ENCODE results near the gene RNF213. TPM values are rescaled to one million over a fixed set of nuclear protein-coding genes. Genes with fewer than 3 reads are reported as not detected.
"Not testable (repeated sequence)": the region's sequence is repeated elsewhere in the genome, so short reads cannot be mapped to it uniquely, and the experiment has no call there.

Gene RNF213
- polyA plus RNA-seq, 1 donor (not counting 4 experiments of a cell fraction or from before 2014, with no cell fraction given) = 24.4 TPM

- Histone ChIP-seq H2AFZ (ENCODE audit: control insufficient read depth, low read length) (no peak overlapping the region), H3K36me3 (ENCODE audit: control insufficient read depth in 2 of 2, extremely low read depth in 1 of 2, insufficient read depth in 2 of 2, low read length in 2 of 2) (no peaks in the 10 kb centered on the region)
- dilution Hi-C loops (cut with MboI; ENCODE audit: extremely low pct_ligation_motif_present, low sequenced_read_pairs) = no loop called here
Observed at GRCh38 chr17:80402959-80403358, 142.3 kb downstream of the RNF213 start.

GRCh38 chr17:80406146-80406545, 145.5 kb downstream of the RNF213 start:
- Histone ChIP-seq H3K9me3 (ENCODE audit: control insufficient read depth, low read depth, low read length) (no peaks in the 10 kb centered on the region), H3K9ac (ENCODE audit: control insufficient read depth, extremely low read depth, insufficient read depth, low read length) (no peak overlapping the region), H3K27me3 (ENCODE audit: control insufficient read depth, extremely low read depth, insufficient read depth, low read length) (no peaks in the 10 kb centered on the region), H3K36me3 (ENCODE audit: control insufficient read depth in 2 of 2, extremely low read depth in 1 of 2, insufficient read depth in 2 of 2, low read length in 2 of 2) (no peaks in the 10 kb centered on the region), H3K4me1 (ENCODE audit: control insufficient read depth, extremely low read depth, insufficient read depth, low read length) (no peaks in the 10 kb centered on the region), H4K20me1 (ENCODE audit: control insufficient read depth, extremely low read depth, insufficient read depth, low read length) (no peaks in the 10 kb centered on the region), H3K9me1 (ENCODE audit: control insufficient read depth, extremely low read depth, insufficient read depth, low read length) (no peaks in the 10 kb centered on the region), H3K27ac (ENCODE audit: control insufficient read depth, insufficient read depth, low read length) (no peak overlapping the region), H3K4me3 (ENCODE audit: control insufficient read depth in 2 of 3, extremely low read depth in 1 of 3, insufficient read depth in 2 of 3, low read depth in 1 of 3, low read length in 3 of 3) (no peak overlapping the region), H2AFZ (ENCODE audit: control insufficient read depth, low read length) (no peak overlapping the region), H3K4me2 (ENCODE audit: control insufficient read depth, extremely low read depth, insufficient read depth, low read depth, low read length) (no peak overlapping the region), H3K79me2 (ENCODE audit: control insufficient read depth, insufficient read depth, low read length) (no peaks in the 10 kb centered on the region)
- dilution Hi-C loops (cut with MboI; ENCODE audit: extremely low pct_ligation_motif_present, low sequenced_read_pairs) = no loop called here
- FAIRE-seq (no peak), DNase-seq (ENCODE audit: low read depth, low spot score) (no peak)
- TF ChIP-seq EZH2 (IDR thresholded peaks at IDR 0.05; ENCODE audit: low read length) (no peak), CTCF (optimal IDR thresholded peaks at IDR 0.05 in 1 of 3, IDR thresholded peaks at IDR 0.05 in 1 of 3, conservative IDR thresholded peaks at IDR 0.05 in 1 of 3; ENCODE audit: extremely low read depth in 1 of 3, insufficient read depth in 2 of 3, low read length in 3 of 3) (no peak)

More at GRCh38 chr17:80402959-80403358, 142.3 kb downstream of the RNF213 start:
- no peak overlapping the region for H3K4me3 ChIP-seq (ENCODE audit: control insufficient read depth in 2 of 3, extremely low read depth in 1 of 3, insufficient read depth in 2 of 3, low read depth in 1 of 3, low read length in 3 of 3)
- no peak overlapping the region for H3K4me2 ChIP-seq (ENCODE audit: control insufficient read depth, extremely low read depth, insufficient read depth, low read depth, low read length)
- no peaks in the 10 kb centered on the region for H3K9me1 ChIP-seq (ENCODE audit: control insufficient read depth, extremely low read depth, insufficient read depth, low read length)
- no peaks in the 10 kb centered on the region for H4K20me1 ChIP-seq (ENCODE audit: control insufficient read depth, extremely low read depth, insufficient read depth, low read length)
- no peaks in the 10 kb centered on the region for H3K9me3 ChIP-seq (ENCODE audit: control insufficient read depth, low read depth, low read length)
- FAIRE-seq (no peak), DNase-seq (ENCODE audit: low read depth, low spot score) (no peak)
- H3K4me1 ChIP-seq (ENCODE audit: control insufficient read depth, extremely low read depth, insufficient read depth, low read length) = no peaks in the 10 kb centered on the region
- TF ChIP-seq CTCF (optimal IDR thresholded peaks at IDR 0.05 in 1 of 3, IDR thresholded peaks at IDR 0.05 in 1 of 3, conservative IDR thresholded peaks at IDR 0.05 in 1 of 3; ENCODE audit: extremely low read depth in 1 of 3, insufficient read depth in 2 of 3, low read length in 3 of 3) (no peak), EZH2 (IDR thresholded peaks at IDR 0.05; ENCODE audit: low read length) (no peak)
- no peaks in the 10 kb centered on the region for H3K79me2 ChIP-seq (ENCODE audit: control insufficient read depth, insufficient read depth, low read length)
- no peaks in the 10 kb centered on the region for H3K27me3 ChIP-seq (ENCODE audit: control insufficient read depth, extremely low read depth, insufficient read depth, low read length)
- no peak overlapping the region for H3K9ac ChIP-seq (ENCODE audit: control insufficient read depth, extremely low read depth, insufficient read depth, low read length)
- no peak overlapping the region for H3K27ac ChIP-seq (ENCODE audit: control insufficient read depth, insufficient read depth, low read length)

- dilution Hi-C loops (cut with MboI; ENCODE audit: extremely low pct_ligation_motif_present, low sequenced_read_pairs); DNase-seq (ENCODE audit: low read depth, low spot score); FAIRE-seq: not testable (repeated sequence)
Observed at GRCh38 chr17:80407917-80408316, 147.3 kb downstream of the RNF213 start.

More at GRCh38 chr17:80407917-80408316, 147.3 kb downstream of the RNF213 start:
- H3K4me3 ChIP-seq (ENCODE audit: control insufficient read depth in 2 of 3, extremely low read depth in 1 of 3, insufficient read depth in 2 of 3, low read depth in 1 of 3, low read length in 3 of 3); H3K27me3 ChIP-seq (ENCODE audit: control insufficient read depth, extremely low read depth, insufficient read depth, low read length); H3K4me1 ChIP-seq (ENCODE audit: control insufficient read depth, extremely low read depth, insufficient read depth, low read length); H3K27ac ChIP-seq (ENCODE audit: control insufficient read depth, insufficient read depth, low read length); H2AFZ ChIP-seq (ENCODE audit: control insufficient read depth, low read length); H3K4me2 ChIP-seq (ENCODE audit: control insufficient read depth, extremely low read depth, insufficient read depth, low read depth, low read length); H3K9me3 ChIP-seq (ENCODE audit: control insufficient read depth, low read depth, low read length); H4K20me1 ChIP-seq (ENCODE audit: control insufficient read depth, extremely low read depth, insufficient read depth, low read length); H3K36me3 ChIP-seq (ENCODE audit: control insufficient read depth in 2 of 2, extremely low read depth in 1 of 2, insufficient read depth in 2 of 2, low read length in 2 of 2); H3K9ac ChIP-seq (ENCODE audit: control insufficient read depth, extremely low read depth, insufficient read depth, low read length); H3K9me1 ChIP-seq (ENCODE audit: control insufficient read depth, extremely low read depth, insufficient read depth, low read length); H3K79me2 ChIP-seq (ENCODE audit: control insufficient read depth, insufficient read depth, low read length): not testable (repeated sequence)

Data from keratinocyte (primary cell).